ENCODE measurements around the gene SCGB3A2.

DNA sequence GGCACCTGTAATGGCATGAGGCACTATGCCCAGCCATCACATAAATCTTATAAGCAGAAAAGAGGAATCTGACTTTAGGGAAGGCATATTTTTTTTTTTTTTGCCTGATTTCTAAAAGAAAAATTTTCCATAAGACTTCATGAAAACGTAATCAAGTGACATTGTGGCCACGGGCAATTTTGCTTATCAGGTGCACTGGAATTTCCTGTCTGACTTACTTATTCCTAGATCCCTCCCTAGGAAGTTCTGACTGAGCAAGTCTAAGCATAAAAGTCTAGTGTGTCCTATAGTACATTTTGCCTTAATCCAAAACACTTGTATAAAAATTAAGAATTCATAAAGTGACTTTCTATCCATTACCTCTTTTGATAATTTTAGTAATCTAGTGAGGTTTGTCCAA lies 15.3 kb downstream of the SCGB3A2 start:
- TF ChIP-seq, protein P1, sequence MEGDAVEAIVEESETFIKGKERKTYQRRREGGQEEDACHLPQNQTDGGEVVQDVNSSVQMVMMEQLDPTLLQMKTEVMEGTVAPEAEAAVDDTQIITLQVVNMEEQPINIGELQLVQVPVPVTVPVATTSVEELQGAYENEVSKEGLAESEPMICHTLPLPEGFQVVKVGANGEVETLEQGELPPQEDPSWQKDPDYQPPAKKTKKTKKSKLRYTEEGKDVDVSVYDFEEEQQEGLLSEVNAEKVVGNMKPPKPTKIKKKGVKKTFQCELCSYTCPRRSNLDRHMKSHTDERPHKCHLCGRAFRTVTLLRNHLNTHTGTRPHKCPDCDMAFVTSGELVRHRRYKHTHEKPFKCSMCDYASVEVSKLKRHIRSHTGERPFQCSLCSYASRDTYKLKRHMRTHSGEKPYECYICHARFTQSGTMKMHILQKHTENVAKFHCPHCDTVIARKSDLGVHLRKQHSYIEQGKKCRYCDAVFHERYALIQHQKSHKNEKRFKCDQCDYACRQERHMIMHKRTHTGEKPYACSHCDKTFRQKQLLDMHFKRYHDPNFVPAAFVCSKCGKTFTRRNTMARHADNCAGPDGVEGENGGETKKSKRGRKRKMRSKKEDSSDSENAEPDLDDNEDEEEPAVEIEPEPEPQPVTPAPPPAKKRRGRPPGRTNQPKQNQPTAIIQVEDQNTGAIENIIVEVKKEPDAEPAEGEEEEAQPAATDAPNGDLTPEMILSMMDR (IDR thresholded peaks at IDR 0.05), result no peak
- no peak for TF ChIP-seq EZH2 (IDR thresholded peaks at IDR 0.05)
